ELR (cell line): ENCODE data around the gene RPL27A.

Experiments used
- DNase-seq: peaks from one replicate; pipeline ENCODE4 v3.0.0-alpha.2; 2015; ENCODE audit warnings: low read depth

The RPL27A gene

DNA sequence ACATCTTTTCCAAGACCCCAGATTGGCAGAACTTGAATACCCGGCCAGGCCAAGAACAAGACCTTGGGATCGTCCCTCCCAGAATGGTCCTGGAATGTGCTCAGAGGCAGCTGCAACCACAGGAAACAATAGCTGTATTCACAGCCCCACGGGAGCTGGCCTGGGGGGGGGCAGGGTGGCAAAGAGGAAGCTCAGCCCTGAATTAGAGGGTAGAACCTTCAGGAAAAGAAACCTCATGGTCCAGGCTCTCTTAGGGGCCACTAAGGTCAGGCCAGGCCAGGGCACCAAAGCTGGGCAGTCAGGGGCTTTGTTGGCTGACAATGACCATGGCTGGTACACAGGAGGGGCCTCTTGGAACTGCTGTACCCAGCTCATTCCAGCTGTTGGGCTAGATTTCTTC is 17.3 kb downstream of the RPL27A start:
- DNase-seq, result peak; percentile 77

DNA sequence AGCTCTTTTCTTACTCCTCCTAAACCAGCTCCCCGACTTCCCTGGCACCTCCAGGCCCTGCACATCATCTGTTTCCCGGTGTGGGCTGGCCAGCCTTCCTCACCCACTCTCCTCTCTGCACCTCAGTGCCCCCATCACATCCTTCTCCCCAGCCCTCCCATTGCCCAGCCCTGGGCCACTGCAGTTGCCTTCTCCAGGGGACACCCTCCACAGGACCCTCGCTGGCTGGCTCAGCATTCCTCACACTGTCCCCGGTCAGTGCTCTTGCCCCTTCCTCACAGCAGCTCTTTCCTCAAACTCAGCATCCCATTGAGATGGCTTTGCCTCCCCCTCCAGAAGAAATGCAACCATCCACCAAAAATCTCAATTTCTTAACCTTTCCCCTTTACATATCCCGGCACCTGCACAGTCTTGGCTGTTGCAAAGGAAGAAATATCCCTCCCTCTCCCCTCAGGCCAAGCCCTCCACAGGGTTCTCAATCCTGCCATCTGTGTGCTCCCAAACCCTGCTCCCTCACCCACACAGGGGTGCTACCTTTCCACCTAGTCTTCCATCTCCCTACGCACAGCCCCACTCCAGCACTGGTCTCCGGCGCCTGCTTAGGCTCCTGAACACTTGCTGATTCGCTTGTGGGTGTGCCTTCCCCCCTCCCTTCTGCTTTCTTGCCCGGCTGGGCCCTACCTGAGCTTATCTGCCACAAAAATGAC is 19.5 kb downstream of the RPL27A start:
- no peak for DNase-seq

DNA sequence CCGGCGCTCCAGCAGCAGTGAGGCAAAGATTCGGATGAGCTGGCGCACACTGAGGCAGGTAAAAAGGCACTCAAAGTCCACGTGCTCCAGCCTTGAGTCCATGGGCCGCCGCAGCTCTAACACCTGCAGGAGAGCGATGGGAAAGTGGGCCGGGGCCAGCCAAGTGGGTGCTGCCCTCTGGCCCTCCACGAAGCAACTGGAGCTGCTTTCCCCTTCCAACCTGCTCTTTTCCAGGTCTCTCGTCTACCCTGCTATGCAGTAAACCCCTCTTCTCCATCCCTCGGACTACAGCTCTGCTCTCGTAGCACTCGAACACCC is 20.0 kb downstream of the RPL27A start:
- no peak for DNase-seq

DNA sequence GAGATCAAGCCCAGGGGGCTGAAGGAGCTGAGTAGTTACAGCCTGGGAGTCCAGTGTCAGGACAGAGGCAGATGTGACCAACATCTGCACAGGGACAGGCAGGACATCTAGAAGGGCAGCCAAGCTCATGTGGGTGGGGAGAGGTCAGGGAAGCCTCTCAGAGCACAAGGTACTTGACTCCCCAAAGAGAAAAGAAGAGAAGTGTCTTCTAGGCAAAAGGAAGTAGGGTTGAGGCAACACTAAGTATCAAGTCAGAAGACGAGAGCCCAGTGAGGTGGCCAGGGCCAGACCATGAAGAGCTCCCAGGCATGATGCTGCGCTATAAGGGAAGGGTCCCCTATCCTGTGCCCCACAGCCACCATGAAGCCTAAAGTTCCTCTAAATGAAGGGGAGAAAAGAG is 21.5 kb downstream of the RPL27A start:
- no peak for DNase-seq

DNA sequence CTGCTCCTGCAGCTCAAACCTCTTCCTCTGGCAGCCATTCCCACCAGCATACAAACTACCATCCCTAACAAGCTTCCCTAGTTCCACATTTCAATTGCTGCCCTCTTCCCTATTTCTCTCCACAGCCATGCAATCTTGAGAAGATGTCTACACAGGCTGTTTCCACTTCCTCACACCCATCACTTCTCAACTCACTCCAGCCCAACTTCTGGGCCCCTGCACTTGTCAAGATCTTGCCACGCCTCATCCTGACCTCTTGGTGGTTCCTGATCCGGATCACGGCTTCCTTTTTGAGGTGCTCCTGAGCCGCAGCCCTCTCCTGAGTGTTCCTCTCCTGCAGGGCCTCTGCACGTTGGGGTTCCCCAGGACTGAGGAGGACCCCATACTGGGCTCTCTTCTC is 22.6 kb downstream of the RPL27A start:
- no peak for DNase-seq

DNA sequence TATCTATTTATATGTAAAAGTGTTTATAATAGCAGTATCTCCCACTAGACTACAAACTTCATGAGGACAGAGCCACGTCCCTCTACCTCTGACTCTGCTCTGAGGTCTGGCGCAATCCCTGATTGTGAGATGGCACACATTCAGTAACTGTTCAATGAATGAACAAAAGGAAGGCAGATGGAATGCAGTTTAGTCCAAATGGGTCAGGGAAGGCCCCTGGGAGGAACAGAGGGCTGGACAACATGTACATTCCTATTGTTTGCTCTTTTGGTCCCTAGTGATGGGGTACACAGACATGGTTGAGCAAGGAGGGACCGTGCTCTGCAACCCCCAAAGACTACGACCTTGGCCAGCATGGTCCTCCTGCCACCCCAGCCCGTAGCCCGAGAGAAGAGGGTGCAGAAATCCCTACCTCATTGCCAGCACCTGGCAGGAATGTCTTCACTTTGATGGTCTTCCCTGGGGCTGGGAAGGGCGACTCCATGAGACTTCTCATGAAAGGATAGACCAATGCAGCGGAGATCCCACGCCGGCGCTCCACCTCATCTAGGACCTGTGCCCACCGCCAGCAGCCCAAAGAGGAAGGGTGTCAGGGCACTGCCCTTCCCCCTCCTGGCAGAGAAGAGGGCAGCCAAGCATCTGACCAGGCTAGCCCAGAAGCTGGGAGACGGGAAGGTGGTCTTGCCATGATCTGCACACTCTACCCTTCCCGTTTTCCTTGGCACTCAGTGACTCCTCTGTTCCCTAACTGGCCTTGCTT is 24.3 kb downstream of the RPL27A start:
- no peak for DNase-seq

DNA sequence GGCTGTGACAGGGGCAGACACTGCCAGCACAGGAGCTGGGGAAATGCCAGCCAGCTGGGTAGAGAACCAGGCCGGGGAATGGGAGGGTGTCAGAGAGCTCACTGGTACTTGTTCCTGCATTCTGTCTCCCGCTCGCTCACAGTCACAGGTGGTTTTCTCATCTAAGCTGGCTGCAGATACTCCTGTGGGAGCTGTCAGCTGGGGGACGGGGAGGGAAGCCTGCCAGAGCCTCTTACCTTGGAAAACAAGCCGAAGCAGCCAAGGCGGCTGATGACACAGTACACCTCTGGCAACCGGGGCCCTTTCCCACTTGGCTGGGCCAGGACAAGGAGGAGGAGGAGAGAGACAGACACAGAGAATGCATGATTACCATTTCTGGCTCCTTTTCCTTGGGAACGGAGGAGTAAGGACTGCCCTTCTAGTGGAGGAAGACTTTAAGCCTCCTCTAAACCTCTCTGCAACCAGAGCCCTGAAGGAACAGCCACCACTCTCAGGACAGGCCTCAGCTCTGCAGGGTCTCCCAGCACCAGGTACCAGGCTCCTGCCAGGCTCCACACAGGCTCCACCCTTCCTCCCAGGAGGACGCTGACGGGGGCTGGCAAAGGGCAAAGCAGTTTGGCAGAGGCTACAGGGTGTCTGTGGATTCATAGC is 25.1 kb downstream of the RPL27A start:
- no peak for DNase-seq

DNA sequence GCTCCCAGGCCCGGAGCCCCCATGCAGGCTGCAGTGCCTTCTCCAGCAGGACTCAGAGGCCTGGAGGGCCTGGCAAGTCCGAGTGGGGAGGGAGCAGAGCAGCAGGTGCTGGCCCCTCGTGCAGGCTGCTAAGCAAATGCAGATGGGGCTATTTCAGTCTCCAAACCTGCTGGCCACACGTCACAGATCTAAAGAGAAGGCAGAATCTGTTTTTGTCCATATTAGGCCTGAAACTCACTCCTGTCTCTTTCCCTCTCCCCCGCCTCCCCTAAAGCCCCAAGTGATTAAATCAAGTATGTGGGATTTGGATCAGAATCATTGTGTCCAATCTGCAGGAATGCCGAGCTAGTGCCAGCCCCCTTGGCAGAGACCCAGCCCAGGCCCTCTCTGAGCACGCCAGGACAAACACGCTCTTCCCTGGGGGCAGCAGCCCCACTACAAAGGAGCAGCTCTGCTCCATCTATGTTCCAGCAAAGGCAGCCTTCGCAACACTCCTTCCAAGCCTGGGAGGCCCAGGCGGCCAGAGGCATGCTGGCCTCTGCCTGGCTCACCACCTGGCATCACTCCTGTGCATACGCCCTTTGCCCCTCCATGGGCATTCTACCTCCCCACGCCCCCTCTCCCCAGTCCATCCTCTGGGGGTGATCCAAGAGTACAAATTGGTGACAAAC is 26.5 kb downstream of the RPL27A start:
- DNase-seq, result no peak

DNA sequence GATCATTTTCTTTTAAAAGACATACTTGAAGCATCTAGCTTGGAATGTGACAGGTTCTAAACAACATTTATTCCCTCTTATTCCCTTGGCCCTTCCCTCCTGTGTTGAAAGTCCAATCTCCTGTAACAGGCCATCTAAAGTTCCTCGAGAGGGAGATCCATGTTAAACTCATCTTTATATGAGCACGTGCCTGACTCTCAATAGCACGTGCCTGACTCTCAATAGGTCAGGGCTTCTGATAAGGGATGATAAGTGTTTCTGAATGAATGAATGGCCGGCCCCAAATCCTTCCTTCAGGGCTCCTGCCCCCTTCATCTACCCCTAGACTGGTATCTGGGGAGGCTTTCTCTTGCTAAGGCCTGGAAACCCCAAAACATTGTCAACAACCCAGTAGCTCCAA is 27.2 kb downstream of the RPL27A start:
- no peak for DNase-seq

DNA sequence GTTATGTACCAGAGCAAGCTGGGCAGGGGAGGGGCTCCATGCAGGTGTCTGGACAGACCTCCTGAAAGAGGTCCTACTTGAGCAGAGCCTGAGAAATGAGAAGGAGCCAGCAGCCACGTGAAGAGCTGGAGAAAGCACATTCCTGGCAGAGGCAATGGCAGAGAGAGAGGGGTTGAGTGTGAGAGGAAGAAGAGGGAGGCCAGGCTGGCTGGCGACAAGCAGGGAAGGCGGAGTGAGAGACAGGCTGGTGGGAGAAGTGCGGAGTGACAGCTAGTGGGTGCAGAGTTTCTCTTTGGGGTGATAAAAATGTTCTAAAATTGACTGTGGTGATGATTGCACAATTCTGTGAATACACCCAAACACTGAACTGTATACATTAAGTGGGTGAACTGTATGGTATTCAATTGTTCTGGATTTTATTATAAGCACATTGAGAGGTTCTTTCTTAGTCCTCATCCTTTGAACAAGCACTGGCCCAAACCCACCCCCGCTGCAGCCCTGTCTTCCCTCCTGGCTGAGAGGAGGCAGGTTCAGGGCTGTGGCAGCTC is 29.4 kb downstream of the RPL27A start:
- DNase-seq, result no peak

DNA sequence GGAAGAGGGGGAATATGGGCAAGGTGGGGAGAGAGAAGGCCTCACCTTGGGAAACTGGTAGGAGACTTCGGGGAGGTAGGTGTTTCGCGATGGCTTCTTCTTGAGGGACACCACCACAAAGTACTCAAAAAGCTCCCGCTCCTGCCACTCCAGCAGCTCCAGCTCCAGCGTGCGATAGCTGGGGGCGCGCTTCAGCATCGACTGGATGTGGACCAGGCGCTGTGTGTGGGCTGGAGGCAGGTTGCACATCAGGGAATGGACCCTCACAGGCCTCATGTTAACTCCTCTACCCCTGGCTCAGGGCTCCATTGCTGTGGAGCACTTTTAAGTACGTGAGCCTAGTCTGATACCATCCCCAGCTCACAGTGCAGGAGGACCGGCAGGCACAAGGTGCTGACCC is 29.9 kb downstream of the RPL27A start:
- DNase-seq, result no peak

DNA sequence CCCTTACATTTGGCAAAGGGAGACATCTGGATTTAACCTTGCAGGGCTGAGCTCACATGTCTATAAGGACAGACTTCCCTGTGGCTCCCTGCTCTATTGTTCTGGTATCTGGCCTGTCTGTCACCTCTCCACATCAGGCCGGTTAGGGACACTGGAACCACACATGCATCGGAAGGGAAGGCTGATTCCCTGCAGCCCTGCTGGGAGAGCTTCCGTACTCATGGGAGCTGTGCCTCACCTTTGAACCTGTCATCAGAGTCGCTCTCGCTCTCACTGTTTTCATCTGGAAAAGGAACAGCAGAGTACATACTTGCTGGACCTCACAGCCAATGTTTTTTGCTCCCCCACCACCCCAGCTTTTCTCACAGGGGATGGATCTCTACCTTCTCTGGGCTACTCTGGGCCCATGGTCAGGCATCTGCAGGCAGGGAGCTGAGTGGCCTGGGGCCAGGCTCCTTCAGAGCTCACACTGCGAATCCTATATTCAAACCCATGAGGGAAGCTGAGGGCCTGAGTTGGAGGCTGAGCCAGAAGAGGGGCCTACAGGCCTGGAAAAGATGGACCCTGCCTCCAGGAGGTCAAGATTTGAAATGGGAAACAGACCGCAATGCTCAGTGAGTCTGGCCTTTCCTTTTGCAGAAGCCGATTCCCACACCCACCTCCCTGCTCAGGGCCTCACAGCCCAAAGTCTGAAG is 31.3 kb downstream of the RPL27A start:
- DNase-seq, result no peak

DNA sequence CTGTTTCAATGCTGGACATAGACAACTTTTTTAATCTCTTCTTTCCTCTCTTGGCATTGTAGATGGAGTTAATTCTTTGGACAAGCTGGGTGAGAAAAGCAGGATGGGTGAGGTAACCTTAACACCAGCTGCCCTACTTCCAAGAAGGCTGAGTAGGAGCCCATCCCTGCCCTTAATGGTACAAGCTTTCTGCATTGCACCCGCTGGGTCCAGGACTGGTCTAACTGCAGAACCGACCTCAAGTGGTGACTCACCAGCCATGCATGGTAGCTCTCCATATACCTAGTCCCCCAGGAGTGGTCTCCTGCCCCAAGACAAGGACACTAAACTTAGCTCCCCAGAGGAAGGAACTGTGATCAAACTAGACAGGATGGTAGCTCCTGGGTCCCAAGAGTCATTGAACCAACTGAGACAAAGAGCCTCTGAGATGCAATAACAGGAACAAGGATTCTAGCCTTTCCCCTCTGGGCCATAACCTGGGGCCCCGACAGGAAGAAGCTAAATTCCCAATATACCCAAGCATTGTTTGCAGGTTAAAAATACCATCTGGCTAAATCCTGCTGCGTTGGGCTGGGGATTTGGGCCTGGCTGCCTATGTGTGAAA is 32.1 kb downstream of the RPL27A start:
- no peak for DNase-seq

DNA sequence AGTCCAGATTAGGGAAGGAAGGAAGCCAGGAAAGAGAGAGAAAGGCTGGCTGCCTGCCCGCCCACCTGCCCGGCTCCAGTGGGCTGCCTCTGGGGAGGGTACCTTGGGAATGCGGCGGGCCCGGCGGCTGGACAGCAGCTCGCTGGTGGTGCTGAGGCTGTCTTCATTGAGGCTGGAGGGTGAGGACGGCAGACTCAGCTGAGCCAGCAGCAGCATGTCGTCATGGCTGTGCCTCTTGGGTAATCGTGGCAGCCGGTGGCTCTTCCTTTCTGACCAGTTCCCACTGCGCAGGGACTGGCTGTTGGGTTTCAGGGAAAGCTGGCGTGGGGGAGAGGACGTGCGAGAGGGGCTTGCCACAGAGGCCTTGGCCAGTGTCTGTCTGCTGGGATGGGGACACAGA is 32.9 kb downstream of the RPL27A start:
- no peak for DNase-seq

DNA sequence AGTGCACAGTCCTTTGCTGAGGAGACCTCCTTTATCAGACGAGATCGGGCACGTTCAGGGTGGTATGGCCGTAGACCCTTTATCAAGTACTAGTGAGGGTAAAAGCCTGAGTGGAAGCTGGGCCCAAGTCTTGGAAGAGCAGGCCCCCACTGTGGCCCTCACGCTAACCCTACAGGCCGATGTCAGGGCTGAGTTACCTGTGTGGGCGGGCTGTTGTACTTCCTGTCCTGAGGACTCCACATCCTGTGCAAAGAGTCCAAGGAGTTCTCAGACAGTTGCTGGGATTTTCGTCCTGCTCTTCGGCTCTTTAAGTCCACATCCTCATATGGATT is 34.9 kb downstream of the RPL27A start:
- DNase-seq, result no peak

DNA sequence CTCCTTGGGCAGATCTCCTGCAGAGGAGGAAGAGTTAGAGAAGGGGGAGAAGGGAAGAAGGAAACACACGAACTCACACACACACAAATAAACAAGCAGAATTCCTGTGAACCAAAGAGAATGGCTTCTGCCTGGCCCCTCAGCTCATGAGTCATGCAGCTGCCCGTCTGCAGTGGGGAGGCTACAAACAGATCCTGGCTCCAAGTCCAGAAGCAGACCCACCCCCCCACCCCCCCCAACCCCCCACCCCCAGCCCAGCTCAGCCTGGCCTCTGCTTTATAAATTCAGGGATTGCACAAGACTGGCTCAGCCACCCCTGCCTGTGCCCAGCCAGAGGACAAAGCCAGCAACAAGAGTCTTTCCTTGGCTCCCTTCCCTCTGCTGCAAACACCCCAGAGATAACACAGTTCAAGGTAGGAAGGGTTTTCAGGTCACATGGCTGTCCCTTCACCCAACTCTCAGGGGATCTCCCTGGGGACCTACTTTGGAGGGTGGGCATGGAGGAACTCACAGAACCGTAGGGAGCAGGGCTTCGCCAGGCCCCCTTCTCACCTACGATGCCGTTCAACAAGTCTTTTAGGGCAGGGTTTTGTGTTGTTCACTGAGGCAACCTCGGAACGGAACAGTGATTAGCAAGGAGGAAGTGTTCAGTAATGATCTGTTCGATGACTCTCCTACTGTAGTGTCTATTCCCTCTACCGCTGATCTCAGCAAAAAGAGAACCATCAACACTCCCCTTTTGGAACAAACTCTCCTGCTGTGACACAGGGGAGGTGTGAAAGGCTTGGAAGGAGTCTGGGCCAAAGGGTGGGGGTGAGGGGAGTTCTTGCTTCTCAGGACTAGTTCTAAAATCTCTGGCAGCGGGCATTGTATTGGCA is 35.5 kb downstream of the RPL27A start:
- peak; percentile 84 for DNase-seq

DNA sequence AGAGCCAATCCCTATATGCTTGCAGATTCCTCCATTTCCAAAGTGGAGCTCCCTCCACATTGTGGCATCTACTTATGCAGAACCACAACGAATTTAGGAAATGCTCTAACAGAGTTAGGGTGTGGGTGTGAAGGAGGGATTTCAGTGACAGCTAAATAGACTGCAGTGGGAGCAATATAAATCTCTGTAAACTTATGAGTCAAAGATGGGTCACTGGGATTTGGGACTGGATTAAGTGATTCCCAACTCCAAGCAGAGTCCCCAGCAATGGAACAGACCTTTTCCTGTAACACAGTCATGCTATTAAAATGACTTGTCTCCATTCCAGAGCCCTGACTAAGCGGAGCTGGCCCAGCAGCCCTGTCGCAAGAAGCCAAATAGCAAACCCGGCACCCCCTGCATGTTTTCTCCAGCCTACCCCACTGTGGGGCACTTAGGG is 36.6 kb downstream of the RPL27A start:
- peak; percentile 97 for DNase-seq

DNA sequence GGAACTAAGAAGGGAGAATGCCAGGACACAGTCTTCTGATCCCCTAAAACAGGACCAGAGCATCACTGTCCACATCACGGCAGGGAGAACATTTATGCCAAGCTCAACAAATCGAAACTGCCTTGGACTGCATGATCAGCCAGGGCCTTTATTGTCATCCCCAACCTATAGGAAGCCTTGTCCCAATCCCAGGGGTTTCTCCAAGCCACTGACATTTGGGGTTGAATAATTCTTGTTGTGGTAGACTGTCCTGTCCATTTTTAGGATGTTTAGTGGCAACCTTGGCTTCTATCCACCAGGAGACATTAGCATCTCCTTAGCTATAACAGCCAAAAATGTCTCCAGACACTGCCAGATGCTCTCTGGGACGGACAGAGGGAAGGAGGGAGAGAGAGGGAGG is 37.1 kb downstream of the RPL27A start:
- peak; percentile 67 for DNase-seq

DNA sequence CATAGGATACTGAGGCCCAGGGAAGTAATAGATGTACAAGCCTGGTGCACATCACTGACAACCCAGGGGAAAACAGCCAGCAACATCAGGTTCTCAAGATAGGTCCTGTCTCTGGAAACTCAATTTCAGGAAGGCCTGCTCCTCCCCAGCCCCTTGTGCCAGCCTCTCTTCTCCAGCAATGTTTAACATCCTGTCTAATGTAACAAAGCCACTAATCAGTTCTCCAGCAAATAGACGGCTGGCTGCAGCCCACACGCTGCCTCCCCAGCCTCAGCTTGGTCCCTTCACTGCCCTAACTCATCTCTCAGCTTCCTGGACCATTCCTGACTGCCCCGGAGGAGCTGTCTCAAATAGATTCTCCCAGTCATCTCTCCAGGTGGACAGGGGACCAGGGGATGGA is 37.8 kb downstream of the RPL27A start:
- DNase-seq, result no peak

DNA sequence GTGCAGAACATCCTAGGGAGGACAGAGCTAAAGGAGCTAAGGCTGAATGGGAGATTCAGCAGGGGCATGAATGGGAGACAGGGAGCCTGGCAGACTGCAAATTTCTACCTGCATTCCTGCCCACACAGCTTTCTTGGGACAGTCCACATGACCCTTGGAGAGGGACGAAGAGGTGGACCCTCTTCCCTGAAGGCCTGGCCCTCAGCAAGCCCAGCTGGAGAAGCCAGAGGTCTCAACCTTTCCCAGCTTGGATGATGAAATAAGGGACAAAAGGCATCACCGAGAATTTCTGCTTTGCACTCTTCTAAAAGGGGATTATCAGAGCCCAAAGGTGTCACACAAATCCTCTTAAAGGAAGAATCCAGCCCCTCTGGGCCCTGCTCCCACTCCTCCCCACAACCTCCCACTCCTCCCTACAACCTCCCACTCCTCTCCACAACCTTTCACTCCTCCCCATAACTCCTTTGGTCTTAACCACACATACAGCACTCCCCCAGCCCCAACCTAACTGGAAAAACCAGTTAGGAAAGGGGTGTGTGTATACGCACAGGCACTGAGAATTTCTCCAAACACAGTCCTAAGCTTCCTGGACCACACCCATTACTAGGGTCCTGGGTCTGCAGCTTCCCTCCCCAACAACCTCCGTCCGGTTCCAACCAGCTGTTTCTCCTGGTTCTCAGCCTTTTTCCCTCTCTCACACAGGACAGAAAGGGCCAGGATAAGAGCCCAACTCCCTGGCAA is 38.4 kb downstream of the RPL27A start:
- no peak for DNase-seq
